ENCODE data around the gene MIGA2.

- no peak for TF ChIP-seq POLR2A (IDR thresholded peaks at IDR 0.05)
- TF ChIP-seq CTCF (IDR thresholded peaks at IDR 0.05): no peak
- TF ChIP-seq POLR2AphosphoS5 (IDR thresholded peaks at IDR 0.05): no peak
Measured at GRCh38 chr9:129042016-129042415, 5.6 kb downstream of the MIGA2 start.
